Activated T-helper 17 cell treated with anti-CD3 and anti-CD28 coated beads, Interleukin-2, amount 50 U/mL, for 72 hours (primary cell): ENCODE measurements around the gene BRD1. TPM values are rescaled to one million over a fixed set of nuclear protein-coding genes. Genes with fewer than 3 reads are reported as not detected.

Experiments used
- ATAC-seq: fragments of 150-1000 bp; cut with Tn5 transposase; replicated peaks from 2 replicates; pipeline ENCODE4 v1.10.0; 2021; ENCODE audit warnings: mild to moderate bottlenecking, moderate library complexity
- H3K27ac Mint-ChIP-seq: one replicate; pipeline ENCODE4 v1.8.0; 2022; ENCODE audit warnings: mixed read lengths
- H3K27me3 Mint-ChIP-seq: one replicate; pipeline ENCODE4 v1.8.0; 2022; ENCODE audit warnings: mixed read lengths
- H3K36me3 Mint-ChIP-seq: one replicate; pipeline ENCODE4 v1.8.0; 2022; ENCODE audit warnings: low read depth, mild to moderate bottlenecking, mixed read lengths
- H3K4me1 Mint-ChIP-seq: one replicate; pipeline ENCODE4 v1.8.0; 2022; ENCODE audit warnings: mixed read lengths
- H3K4me3 Mint-ChIP-seq: one replicate; pipeline ENCODE4 v1.8.0; 2022; ENCODE audit warnings: mild to moderate bottlenecking, mixed read lengths
- H3K9me3 Mint-ChIP-seq: one replicate; pipeline ENCODE4 v1.8.0; 2022; ENCODE audit warnings: mixed read lengths
- total RNA-seq, 2 donors: library from RNA; stranded (reverse); gene quantifications; one replicate each; pipeline ENCODE4 v1.2.3, GENCODE V29; 2022

Gene BRD1
- total RNA-seq, 2 donors from 2014 or later, result 43.4 to 43.8 TPM

GRCh38 chr22:49747130-49747529 is 80.5 kb downstream of the BRD1 start:
- Mint-ChIP-seq H3K36me3 (no peaks in the 10 kb centered on the region), H3K27ac (no peak overlapping the region), H3K4me3 (no peak overlapping the region), H3K4me1 (no peaks in the 10 kb centered on the region), H3K9me3 (peaks cover 21% of the 10 kb centered on the region), H3K27me3 (peaks cover 20% of the 10 kb centered on the region)
- ATAC-seq, result no peak

GRCh38 chr22:49746065-49746464 is 81.6 kb downstream of the BRD1 start:
- peaks cover 21% of the 10 kb centered on the region for H3K9me3 Mint-ChIP-seq
- no peak overlapping the region for H3K27ac Mint-ChIP-seq
- H3K4me3 Mint-ChIP-seq, result no peak overlapping the region
- H3K27me3 Mint-ChIP-seq, result peaks cover 30% of the 10 kb centered on the region
- H3K36me3 Mint-ChIP-seq, result no peaks in the 10 kb centered on the region
- H3K4me1 Mint-ChIP-seq, result no peaks in the 10 kb centered on the region
- ATAC-seq, result no peak

GRCh38 chr22:49740242-49740641 is 87.4 kb downstream of the BRD1 start:
- no peak for ATAC-seq
- H3K9me3 Mint-ChIP-seq, result peaks cover 4% of the 10 kb centered on the region
- H3K27me3 Mint-ChIP-seq, result peaks cover 54% of the 10 kb centered on the region
- H3K4me3 Mint-ChIP-seq, result no peak overlapping the region
- H3K27ac Mint-ChIP-seq, result no peak overlapping the region
- H3K4me1 Mint-ChIP-seq, result no peaks in the 10 kb centered on the region
- H3K36me3 Mint-ChIP-seq, result no peaks in the 10 kb centered on the region

GRCh38 chr22:49739138-49739537 is 88.5 kb downstream of the BRD1 start:
- ATAC-seq, result no peak
- H3K4me3 Mint-ChIP-seq, result no peak overlapping the region
- H3K27me3 Mint-ChIP-seq, result peaks cover 54% of the 10 kb centered on the region
- H3K36me3 Mint-ChIP-seq, result no peaks in the 10 kb centered on the region
- no peak overlapping the region for H3K27ac Mint-ChIP-seq
- H3K4me1 Mint-ChIP-seq, result no peaks in the 10 kb centered on the region
- H3K9me3 Mint-ChIP-seq, result no peaks in the 10 kb centered on the region

- Mint-ChIP-seq H3K27ac (no peak overlapping the region), H3K4me3 (no peak overlapping the region), H3K4me1 (no peaks in the 10 kb centered on the region), H3K36me3 (no peaks in the 10 kb centered on the region), H3K27me3 (peaks cover 53% of the 10 kb centered on the region), H3K9me3 (no peaks in the 10 kb centered on the region)
- no peak for ATAC-seq
Measured at GRCh38 chr22:49738566-49738965, 89.1 kb downstream of the BRD1 start.

GRCh38 chr22:49738006-49738405 is 89.7 kb downstream of the BRD1 start:
- no peak overlapping the region for H3K4me3 Mint-ChIP-seq
- no peak for ATAC-seq
- no peaks in the 10 kb centered on the region for H3K36me3 Mint-ChIP-seq
- no peak overlapping the region for H3K27ac Mint-ChIP-seq
- H3K4me1 Mint-ChIP-seq, result no peaks in the 10 kb centered on the region
- peaks cover 57% of the 10 kb centered on the region for H3K27me3 Mint-ChIP-seq
- no peaks in the 10 kb centered on the region for H3K9me3 Mint-ChIP-seq

GRCh38 chr22:49737101-49737551 is 90.5 kb downstream of the BRD1 start:
- Mint-ChIP-seq H3K27me3 (peaks cover 51% of the 10 kb centered on the region), H3K27ac (no peak overlapping the region)

GRCh38 chr22:49736538-49736937 is 91.1 kb downstream of the BRD1 start:
- Mint-ChIP-seq H3K27me3 (peaks cover 46% of the 10 kb centered on the region), H3K4me1 (no peaks in the 10 kb centered on the region), H3K9me3 (no peaks in the 10 kb centered on the region), H3K36me3 (no peaks in the 10 kb centered on the region), H3K27ac (no peak overlapping the region), H3K4me3 (no peak overlapping the region)
- no peak for ATAC-seq

More at GRCh38 chr22:49737101-49737551, 90.5 kb downstream of the BRD1 start:
- ATAC-seq, result no peak
- H3K4me1 Mint-ChIP-seq, result no peaks in the 10 kb centered on the region
- no peaks in the 10 kb centered on the region for H3K36me3 Mint-ChIP-seq
- H3K9me3 Mint-ChIP-seq, result no peaks in the 10 kb centered on the region
- no peak overlapping the region for H3K4me3 Mint-ChIP-seq

- H3K27ac Mint-ChIP-seq, result no peak overlapping the region
Measured at GRCh38 chr22:49735901-49736421, 91.7 kb downstream of the BRD1 start.

GRCh38 chr22:49735411-49735900 is 92.2 kb downstream of the BRD1 start:
- Mint-ChIP-seq H3K4me3 (no peak overlapping the region), H3K27me3 (peaks cover 45% of the 10 kb centered on the region), H3K27ac (no peak overlapping the region), H3K36me3 (no peaks in the 10 kb centered on the region), H3K4me1 (no peaks in the 10 kb centered on the region), H3K9me3 (no peaks in the 10 kb centered on the region)
- no peak for ATAC-seq

More at GRCh38 chr22:49735901-49736421, 91.7 kb downstream of the BRD1 start:
- H3K9me3 Mint-ChIP-seq, result no peaks in the 10 kb centered on the region
- H3K27me3 Mint-ChIP-seq, result peaks cover 43% of the 10 kb centered on the region
- ATAC-seq, result no peak
- no peak overlapping the region for H3K4me3 Mint-ChIP-seq
- H3K4me1 Mint-ChIP-seq, result no peaks in the 10 kb centered on the region
- no peaks in the 10 kb centered on the region for H3K36me3 Mint-ChIP-seq

- Mint-ChIP-seq H3K36me3 (no peaks in the 10 kb centered on the region), H3K4me1 (no peaks in the 10 kb centered on the region), H3K27me3 (peaks cover 48% of the 10 kb centered on the region), H3K4me3 (no peak overlapping the region), H3K27ac (no peak overlapping the region), H3K9me3 (no peaks in the 10 kb centered on the region)
- no peak for ATAC-seq
Measured at GRCh38 chr22:49734882-49735281, 92.8 kb downstream of the BRD1 start.

- peaks cover 43% of the 10 kb centered on the region for H3K27me3 Mint-ChIP-seq
- H3K36me3 Mint-ChIP-seq, result no peaks in the 10 kb centered on the region
- no peaks in the 10 kb centered on the region for H3K9me3 Mint-ChIP-seq
- ATAC-seq, result no peak
- no peaks in the 10 kb centered on the region for H3K4me1 Mint-ChIP-seq
- no peak overlapping the region for H3K27ac Mint-ChIP-seq
- no peak overlapping the region for H3K4me3 Mint-ChIP-seq
Measured at GRCh38 chr22:49734390-49734789, 93.3 kb downstream of the BRD1 start.

GRCh38 chr22:49733631-49734030 is 94.0 kb downstream of the BRD1 start:
- H3K27me3 Mint-ChIP-seq, result peaks cover 41% of the 10 kb centered on the region
- H3K27ac Mint-ChIP-seq, result no peak overlapping the region
- no peaks in the 10 kb centered on the region for H3K9me3 Mint-ChIP-seq
- H3K36me3 Mint-ChIP-seq, result no peaks in the 10 kb centered on the region
- H3K4me1 Mint-ChIP-seq, result no peaks in the 10 kb centered on the region
- no peak for ATAC-seq
- no peak overlapping the region for H3K4me3 Mint-ChIP-seq

- Mint-ChIP-seq H3K36me3 (no peaks in the 10 kb centered on the region), H3K27ac (no peak overlapping the region), H3K4me1 (no peaks in the 10 kb centered on the region), H3K9me3 (no peaks in the 10 kb centered on the region), H3K27me3 (peaks cover 43% of the 10 kb centered on the region), H3K4me3 (no peak overlapping the region)
- ATAC-seq, result no peak
Measured at GRCh38 chr22:49730656-49731055, 97.0 kb downstream of the BRD1 start.

GRCh38 chr22:49728570-49729271 is 99.0 kb downstream of the BRD1 start:
- H3K27me3 Mint-ChIP-seq, result peaks cover 43% of the 10 kb centered on the region
- no peak for ATAC-seq
- H3K4me3 Mint-ChIP-seq, result no peak overlapping the region
- no peaks in the 10 kb centered on the region for H3K36me3 Mint-ChIP-seq
- H3K9me3 Mint-ChIP-seq, result no peaks in the 10 kb centered on the region
- H3K4me1 Mint-ChIP-seq, result peaks cover 5% of the 10 kb centered on the region
- no peak overlapping the region for H3K27ac Mint-ChIP-seq
